CD4-positive, alpha-beta T cell treated with Interleukin-17A for 4 hours (primary cell): ENCODE results near the gene H19.

Experiments used
- DNase-seq: peaks from one replicate; pipeline ENCODE4 v3.0.0-alpha.2; 2020; ENCODE audit warnings: mixed read lengths

Gene H19

DNA sequence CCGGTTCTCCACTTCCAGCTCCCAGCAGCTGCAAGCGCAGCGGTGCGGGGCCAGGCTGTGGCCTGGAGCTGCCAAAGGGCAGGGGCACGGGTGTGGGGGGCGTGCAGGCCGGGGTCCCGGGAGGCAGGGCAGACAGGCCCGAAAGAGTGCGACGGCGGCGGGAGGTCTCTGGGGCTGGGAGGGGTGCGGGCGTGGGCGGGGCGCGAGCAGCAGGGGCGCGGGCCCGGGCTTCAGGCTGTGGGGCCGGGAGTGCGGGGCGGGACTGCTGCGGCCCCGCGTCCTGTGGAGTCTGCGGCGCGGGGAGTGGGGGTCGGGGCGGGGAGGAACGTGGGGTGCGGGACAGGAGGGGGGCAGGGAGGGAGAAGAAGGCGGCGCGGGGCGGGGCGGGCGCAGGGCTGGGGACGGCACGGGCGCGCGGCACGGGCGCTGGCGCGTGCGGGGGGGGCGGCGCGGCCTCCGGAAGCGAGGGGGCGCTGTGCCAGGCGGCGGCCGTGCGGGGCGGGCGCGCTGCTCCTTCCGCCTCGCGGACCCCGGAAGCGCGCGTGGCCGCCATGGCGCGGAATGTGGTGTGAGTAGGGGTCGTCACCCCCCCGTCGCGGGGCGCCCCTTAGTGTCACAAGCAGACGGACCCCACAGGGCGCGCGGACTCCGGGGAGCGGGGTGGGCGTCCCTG is 50.7 kb downstream of the H19 start, which contains the start of gene MRPL23:
TSS of gene MRPL23 (plus strand) at position 521 of the 673 bp plus-strand sequence. CDS start at position 552, 31 bp downstream.
- no peak for DNase-seq
